Measurements from ENCODE around the gene AKR1C2. TPM values are rescaled to one million over a fixed set of nuclear protein-coding genes. Genes with fewer than 3 reads are reported as not detected.
"Not testable (repeated sequence)": the region's sequence is repeated elsewhere in the genome, so short reads cannot be mapped to it uniquely, and the experiment has no call there.

Gene AKR1C2
- total and polyA plus RNA-seq, 2 donors from 2014 or later, result 11.8 to 16.3 TPM

- Histone ChIP-seq H3K27ac (ENCODE audit: low read depth in 2 of 2, low read length in 2 of 2) (no peak overlapping the region), H3K36me3 (ENCODE audit: control insufficient read depth in 2 of 3, insufficient read depth in 3 of 3, low read length in 3 of 3) (no peaks in the 10 kb centered on the region), H3K27me3 (ENCODE audit: control insufficient read depth, insufficient read depth, low read length) (no peaks in the 10 kb centered on the region), H3K9me3 (ENCODE audit: control insufficient read depth in 2 of 3, insufficient read depth in 1 of 3, low read length in 3 of 3) (no peaks in the 10 kb centered on the region), H3K4me3 (ENCODE audit: low read length in 3 of 3) (no peak overlapping the region), H3K4me1 (ENCODE audit: control insufficient read depth in 2 of 3, insufficient read depth in 2 of 3, low read depth in 1 of 3, low read length in 3 of 3) (peaks cover 0 to 16% (median 6%) of the 10 kb centered on the region in 3 donors), H3K9ac (ENCODE audit: low read length in 3 of 3) (no peak overlapping the region)
- no peak for TF ChIP-seq CTCF (IDR thresholded peaks at IDR 0.05; ENCODE audit: borderline replicate concordance, extremely low read depth, insufficient read depth)
- intact Hi-C loops (cut with DNase I), result no loop called here
- DNase-seq (peak in 1 of 5 donors; percentile 15), FAIRE-seq (no peak)
Measured at GRCh38 chr10:4941540-4942330, 61.9 kb downstream of the AKR1C2 start.

- intact Hi-C loops (cut with DNase I); H3K36me3 ChIP-seq (ENCODE audit: control insufficient read depth in 2 of 3, insufficient read depth in 3 of 3, low read length in 3 of 3); H3K27ac ChIP-seq (ENCODE audit: low read depth in 2 of 2, low read length in 2 of 2); H3K27me3 ChIP-seq (ENCODE audit: control insufficient read depth, insufficient read depth, low read length); H3K9me3 ChIP-seq (ENCODE audit: control insufficient read depth in 2 of 3, insufficient read depth in 1 of 3, low read length in 3 of 3); H3K9ac ChIP-seq (ENCODE audit: low read length in 3 of 3); FAIRE-seq; H3K4me3 ChIP-seq (ENCODE audit: low read length in 3 of 3): not testable (repeated sequence)
- DNase-seq, result peak in 1 of 5 donors; percentile 26
- peaks cover 0 to 16% (median under 1%) of the 10 kb centered on the region in 3 donors for H3K4me1 ChIP-seq (ENCODE audit: control insufficient read depth in 2 of 3, insufficient read depth in 2 of 3, low read depth in 1 of 3, low read length in 3 of 3)
Measured at GRCh38 chr10:4940909-4941308, 62.7 kb downstream of the AKR1C2 start.

GRCh38 chr10:4940073-4940428 lies 63.6 kb downstream of the AKR1C2 start:
- FAIRE-seq; H3K36me3 ChIP-seq (ENCODE audit: control insufficient read depth in 2 of 3, insufficient read depth in 3 of 3, low read length in 3 of 3); H3K9ac ChIP-seq (ENCODE audit: low read length in 3 of 3); H3K4me3 ChIP-seq (ENCODE audit: low read length in 3 of 3); H3K27me3 ChIP-seq (ENCODE audit: control insufficient read depth, insufficient read depth, low read length); DNase-seq; intact Hi-C loops (cut with DNase I); H3K9me3 ChIP-seq (ENCODE audit: control insufficient read depth in 2 of 3, insufficient read depth in 1 of 3, low read length in 3 of 3): not testable (repeated sequence)
- Histone ChIP-seq H3K27ac (ENCODE audit: low read depth in 2 of 2, low read length in 2 of 2) (peak overlapping the region in 1 of 2 donors; percentile 36), H3K4me1 (ENCODE audit: control insufficient read depth in 2 of 3, insufficient read depth in 2 of 3, low read depth in 1 of 3, low read length in 3 of 3) (peaks cover 0 to 16% (median 0%) of the 10 kb centered on the region in 3 donors)

GRCh38 chr10:4939224-4940072 lies 64.2 kb downstream of the AKR1C2 start:
- intact Hi-C loops (cut with DNase I), result no loop called here
- no peak for FAIRE-seq

More at GRCh38 chr10:4939224-4940072, 64.2 kb downstream of the AKR1C2 start:
- Histone ChIP-seq H3K27me3 (ENCODE audit: control insufficient read depth, insufficient read depth, low read length) (no peaks in the 10 kb centered on the region), H3K27ac (ENCODE audit: low read depth in 2 of 2, low read length in 2 of 2) (peak overlapping the region; percentile 36 to 45), H3K4me1 (ENCODE audit: control insufficient read depth in 2 of 3, insufficient read depth in 2 of 3, low read depth in 1 of 3, low read length in 3 of 3) (peaks cover 0 to 16% (median 0%) of the 10 kb centered on the region in 3 donors), H3K4me3 (ENCODE audit: low read length in 3 of 3) (no peak overlapping the region), H3K9me3 (ENCODE audit: control insufficient read depth in 2 of 3, insufficient read depth in 1 of 3, low read length in 3 of 3) (no peaks in the 10 kb centered on the region), H3K9ac (ENCODE audit: low read length in 3 of 3) (no peak overlapping the region), H3K36me3 (ENCODE audit: control insufficient read depth in 2 of 3, insufficient read depth in 3 of 3, low read length in 3 of 3) (no peaks in the 10 kb centered on the region)
- TF ChIP-seq CTCF (IDR thresholded peaks at IDR 0.05; ENCODE audit: borderline replicate concordance, extremely low read depth, insufficient read depth), result no peak
- peak in 1 of 5 donors; percentile 19 for DNase-seq

Other genes starting within 250 kb of the AKR1C2 start
- gene AKR1E2, start 177.7 kb downstream of the AKR1C2 start, total RNA-seq, result 5.8 TPM
- gene AKR1E2, start 177.7 kb downstream of the AKR1C2 start, polyA plus RNA-seq (ENCODE audit: insufficient read depth, low read depth, low replicate concordance), result 1.8 TPM
- 61.7 TPM for gene AKR1C1, start 40.4 kb downstream of the AKR1C2 start, total RNA-seq
- 81.3 TPM for gene AKR1C1, start 40.4 kb downstream of the AKR1C2 start, polyA plus RNA-seq (ENCODE audit: insufficient read depth, low read depth, low replicate concordance)
- gene AKR1C3, start 90.6 kb upstream of the AKR1C2 start, total RNA-seq, result 61.8 TPM
- gene AKR1C3, start 90.6 kb upstream of the AKR1C2 start, polyA plus RNA-seq (ENCODE audit: insufficient read depth, low read depth, low replicate concordance), result 187 TPM
- 0.66 TPM for gene AKR1C8, start 181.3 kb upstream of the AKR1C2 start, total RNA-seq
- gene AKR1C8, start 181.3 kb upstream of the AKR1C2 start, polyA plus RNA-seq (ENCODE audit: insufficient read depth, low read depth, low replicate concordance), result not detected
- gene AKR1C4, start 193.0 kb upstream of the AKR1C2 start, total RNA-seq, result not detected
- not detected for gene AKR1C4, start 193.0 kb upstream of the AKR1C2 start, polyA plus RNA-seq (ENCODE audit: insufficient read depth, low read depth, low replicate concordance)

All from kidney (tissue), 14 donors.